ENCODE results near the gene SLC5A1. TPM values are rescaled to one million over a fixed set of nuclear protein-coding genes. Genes with fewer than 3 reads are reported as not detected.

Gene SLC5A1
- polyA plus RNA-seq, 1 donor from 2014 or later, result not detected

DNA sequence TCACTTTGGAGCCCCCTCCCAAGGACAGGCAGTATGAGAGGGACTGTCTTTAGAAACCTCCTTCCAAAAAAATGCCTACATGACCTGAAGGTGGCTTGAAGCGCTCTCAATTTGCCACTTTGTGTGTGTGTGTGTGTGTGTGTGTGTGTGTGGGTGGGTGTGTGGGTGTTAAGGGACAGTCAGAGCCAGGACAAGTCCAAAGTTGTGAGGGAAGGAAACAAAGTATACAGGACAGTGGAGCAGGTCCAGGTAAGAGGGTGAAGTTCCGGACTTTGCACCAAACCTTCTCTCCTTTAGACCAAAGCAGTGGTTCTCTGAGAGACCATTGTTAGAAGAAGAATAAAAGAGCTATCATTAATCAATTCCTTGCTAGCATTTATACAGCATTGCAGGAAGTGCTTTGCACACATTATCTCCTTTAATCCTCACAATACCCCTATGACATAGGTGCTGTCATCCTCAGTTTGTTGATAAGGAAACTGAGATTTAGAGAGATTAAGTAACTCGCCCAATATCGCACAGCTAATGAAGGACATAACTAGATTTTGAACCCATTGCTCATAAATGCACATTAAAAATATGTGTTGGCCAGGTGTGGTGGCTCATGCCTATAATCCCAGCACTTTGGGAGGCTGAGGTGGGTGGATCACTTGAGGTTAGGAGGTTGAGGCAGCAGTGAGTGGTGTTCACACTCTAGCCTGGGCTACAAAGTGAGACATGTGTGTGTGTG is 12.4 kb upstream of the SLC5A1 start:
- Histone ChIP-seq H3K27me3 (ENCODE audit: insufficient read depth, low read depth, low read length) (no peaks in the 10 kb centered on the region), H3K9me2 (ENCODE audit: insufficient read depth, low read length) (no peaks in the 10 kb centered on the region), H3K9ac (ENCODE audit: low read length) (no peak overlapping the region), H3K9me3 (ENCODE audit: low read length) (no peaks in the 10 kb centered on the region), H3F3A (ENCODE audit: insufficient read depth, low read length, poor library complexity, severe bottlenecking) (no peaks in the 10 kb centered on the region), H4K20me1 (ENCODE audit: insufficient read depth) (no peaks in the 10 kb centered on the region), H2AFZ (ENCODE audit: low read depth, low read length) (no peak overlapping the region), H3K36me3 (ENCODE audit: insufficient read depth, low read length) (no peaks in the 10 kb centered on the region), H3K79me2 (replicated peaks; ENCODE audit: insufficient read depth, low read length) (no peaks in the 10 kb centered on the region), H3K27ac (ENCODE audit: low read length) (no peak overlapping the region), H3K4me3 (ENCODE audit: low read length) (no peak overlapping the region), H3K4me2 (ENCODE audit: low read length) (no peak overlapping the region)
- TF ChIP-seq CTCF (IDR thresholded peaks at IDR 0.05; ENCODE audit: poor library complexity, severe bottlenecking) (no peak), EP300 (conservative IDR thresholded peaks at IDR 0.05; ENCODE audit: poor library complexity, severe bottlenecking) (no peak), POLR2AphosphoS5 (IDR thresholded peaks at IDR 0.05) (no peak)
- TF ChIP-seq, protein P1, sequence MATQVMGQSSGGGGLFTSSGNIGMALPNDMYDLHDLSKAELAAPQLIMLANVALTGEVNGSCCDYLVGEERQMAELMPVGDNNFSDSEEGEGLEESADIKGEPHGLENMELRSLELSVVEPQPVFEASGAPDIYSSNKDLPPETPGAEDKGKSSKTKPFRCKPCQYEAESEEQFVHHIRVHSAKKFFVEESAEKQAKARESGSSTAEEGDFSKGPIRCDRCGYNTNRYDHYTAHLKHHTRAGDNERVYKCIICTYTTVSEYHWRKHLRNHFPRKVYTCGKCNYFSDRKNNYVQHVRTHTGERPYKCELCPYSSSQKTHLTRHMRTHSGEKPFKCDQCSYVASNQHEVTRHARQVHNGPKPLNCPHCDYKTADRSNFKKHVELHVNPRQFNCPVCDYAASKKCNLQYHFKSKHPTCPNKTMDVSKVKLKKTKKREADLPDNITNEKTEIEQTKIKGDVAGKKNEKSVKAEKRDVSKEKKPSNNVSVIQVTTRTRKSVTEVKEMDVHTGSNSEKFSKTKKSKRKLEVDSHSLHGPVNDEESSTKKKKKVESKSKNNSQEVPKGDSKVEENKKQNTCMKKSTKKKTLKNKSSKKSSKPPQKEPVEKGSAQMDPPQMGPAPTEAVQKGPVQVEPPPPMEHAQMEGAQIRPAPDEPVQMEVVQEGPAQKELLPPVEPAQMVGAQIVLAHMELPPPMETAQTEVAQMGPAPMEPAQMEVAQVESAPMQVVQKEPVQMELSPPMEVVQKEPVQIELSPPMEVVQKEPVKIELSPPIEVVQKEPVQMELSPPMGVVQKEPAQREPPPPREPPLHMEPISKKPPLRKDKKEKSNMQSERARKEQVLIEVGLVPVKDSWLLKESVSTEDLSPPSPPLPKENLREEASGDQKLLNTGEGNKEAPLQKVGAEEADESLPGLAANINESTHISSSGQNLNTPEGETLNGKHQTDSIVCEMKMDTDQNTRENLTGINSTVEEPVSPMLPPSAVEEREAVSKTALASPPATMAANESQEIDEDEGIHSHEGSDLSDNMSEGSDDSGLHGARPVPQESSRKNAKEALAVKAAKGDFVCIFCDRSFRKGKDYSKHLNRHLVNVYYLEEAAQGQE (IDR thresholded peaks at IDR 0.05; ENCODE audit: borderline replicate concordance), result no peak

DNA sequence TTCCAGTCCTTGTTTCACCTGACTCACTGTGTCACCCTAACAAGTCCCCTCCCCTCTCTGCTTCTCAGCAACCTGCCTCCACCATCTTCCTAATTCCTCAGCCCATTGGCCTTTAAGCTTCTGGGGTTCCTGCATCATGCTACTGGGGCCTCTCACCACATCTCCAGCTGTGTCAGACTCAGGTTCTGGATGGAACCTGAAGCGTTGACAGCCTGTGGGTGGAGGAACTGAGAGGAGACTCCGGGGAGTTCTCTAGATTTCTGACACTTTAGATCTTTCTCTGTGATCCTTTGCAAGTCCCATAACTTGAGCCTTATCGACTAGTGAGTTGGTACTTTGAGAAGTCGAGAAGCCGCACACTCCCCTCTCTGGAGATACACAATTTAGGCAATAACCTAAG is 11.6 kb upstream of the SLC5A1 start:
- H3K4me2 ChIP-seq (ENCODE audit: low read length), result no peak overlapping the region

More for the DNA sequence above, 11.6 kb upstream of the SLC5A1 start:
- Histone ChIP-seq H3K27me3 (ENCODE audit: insufficient read depth, low read depth, low read length) (no peaks in the 10 kb centered on the region), H4K20me1 (ENCODE audit: insufficient read depth) (no peaks in the 10 kb centered on the region), H2AFZ (ENCODE audit: low read depth, low read length) (no peak overlapping the region), H3K4me3 (ENCODE audit: low read length) (no peak overlapping the region), H3K9me3 (ENCODE audit: low read length) (no peaks in the 10 kb centered on the region), H3F3A (ENCODE audit: insufficient read depth, low read length, poor library complexity, severe bottlenecking) (no peaks in the 10 kb centered on the region), H3K27ac (ENCODE audit: low read length) (no peak overlapping the region), H3K9me2 (ENCODE audit: insufficient read depth, low read length) (no peaks in the 10 kb centered on the region), H3K36me3 (ENCODE audit: insufficient read depth, low read length) (no peaks in the 10 kb centered on the region), H3K79me2 (replicated peaks; ENCODE audit: insufficient read depth, low read length) (no peaks in the 10 kb centered on the region), H3K9ac (ENCODE audit: low read length) (no peak overlapping the region)
- TF ChIP-seq RAD21 (conservative IDR thresholded peaks at IDR 0.05), result no peak
- TF ChIP-seq, protein P1 (IDR thresholded peaks at IDR 0.05; ENCODE audit: borderline replicate concordance), result no peak
- TF ChIP-seq TAF1 (IDR thresholded peaks at IDR 0.05; ENCODE audit: low read depth), result no peak
- TF ChIP-seq CTCF (IDR thresholded peaks at IDR 0.05; ENCODE audit: poor library complexity, severe bottlenecking), result no peak
- TF ChIP-seq POLR2AphosphoS5 (IDR thresholded peaks at IDR 0.05), result no peak
- TF ChIP-seq SMC3 (conservative IDR thresholded peaks at IDR 0.05; ENCODE audit: poor library complexity), result no peak
- no peak for TF ChIP-seq EZH2 (IDR thresholded peaks at IDR 0.05; ENCODE audit: borderline replicate concordance, insufficient read depth, low read length, poor library complexity, severe bottlenecking)
- no peak for TF ChIP-seq MXI1 (conservative IDR thresholded peaks at IDR 0.05; ENCODE audit: poor library complexity, severe bottlenecking)
- no peak for TF ChIP-seq EP300 (conservative IDR thresholded peaks at IDR 0.05; ENCODE audit: poor library complexity, severe bottlenecking)

All from neural cell (in vitro differentiated cells).